Astrocyte (in vitro differentiated cells and primary cell): ENCODE measurements around the gene NT5C3B. TPM values are rescaled to one million over a fixed set of nuclear protein-coding genes. Genes with fewer than 3 reads are reported as not detected.

Source experiments
- DNase-seq: peaks from one replicate; pipeline ENCODE4 v3.0.0-alpha.2; 2010; ENCODE audit warnings: low read depth
- FAIRE-seq: peaks from 2 replicates; lab custom pipeline; 2011; peaks lifted over from hg19 to GRCh38; lab: Jason Lieb, UNC
- H2AFZ ChIP-seq: 2 replicates; pipeline ENCODE4 v1.6.0; 2012; ENCODE audit warnings: low read depth, low read length, inconsistent platforms
- H3K27ac ChIP-seq: 2 replicates; pipeline ENCODE4 v1.5.1; 2011; ENCODE audit warnings: low read depth, low read length, inconsistent platforms
- H3K27me3 ChIP-seq: 2 replicates; pipeline ENCODE4 v1.6.0; 2011; ENCODE audit warnings: low read length, inconsistent platforms; ENCODE audit not compliant: insufficient read depth
- H3K36me3 ChIP-seq: 2 replicates; pipeline ENCODE4 v1.5.1; 2011; ENCODE audit warnings: low read length, inconsistent platforms; ENCODE audit not compliant: insufficient read depth
- H3K4me1 ChIP-seq: 2 replicates; pipeline ENCODE4 v1.5.1; 2011; ENCODE audit warnings: low read length, inconsistent platforms; ENCODE audit not compliant: insufficient read depth
- H3K4me2 ChIP-seq: 2 replicates; pipeline ENCODE4 v1.6.0; 2012; ENCODE audit warnings: low read length, inconsistent platforms
- H3K4me3 ChIP-seq: 2 replicates; pipeline ENCODE4 v1.5.1; 2011; ENCODE audit warnings: low read depth, mild to moderate bottlenecking, low read length, inconsistent platforms; ENCODE audit not compliant: insufficient read depth
- H3K79me2 ChIP-seq: 2 replicates; pipeline ENCODE4 v1.6.0; 2012; ENCODE audit warnings: mild to moderate bottlenecking, low read length, inconsistent platforms; ENCODE audit not compliant: insufficient read depth
- H3K9ac ChIP-seq: 2 replicates; pipeline ENCODE4 v1.6.0; 2012; ENCODE audit warnings: mild to moderate bottlenecking, low read length, inconsistent platforms
- H3K9me3 ChIP-seq: 2 replicates; pipeline ENCODE4 v1.5.1; 2012; ENCODE audit warnings: low read depth, mild to moderate bottlenecking, low read length, inconsistent platforms; ENCODE audit not compliant: insufficient read depth
- H4K20me1 ChIP-seq: 2 replicates; pipeline ENCODE4 v1.6.0; 2012; ENCODE audit warnings: low read length, inconsistent platforms; ENCODE audit not compliant: insufficient read depth
- H3K27ac Mint-ChIP-seq: one replicate; pipeline ENCODE4 v1.8.0; 2021; ENCODE audit warnings: mild to moderate bottlenecking, mixed read lengths; ENCODE audit not compliant: unreplicated experiment
- H3K27me3 Mint-ChIP-seq: one replicate; pipeline ENCODE4 v1.8.0; 2021; ENCODE audit warnings: low read depth, mixed read lengths; ENCODE audit not compliant: unreplicated experiment
- H3K36me3 Mint-ChIP-seq: one replicate; pipeline ENCODE4 v1.8.0; 2021; ENCODE audit warnings: low read depth, mixed read lengths; ENCODE audit not compliant: unreplicated experiment
- H3K4me1 Mint-ChIP-seq: one replicate; pipeline ENCODE4 v1.8.0; 2021; ENCODE audit warnings: low read depth, mixed read lengths; ENCODE audit not compliant: unreplicated experiment
- H3K4me3 Mint-ChIP-seq: one replicate; pipeline ENCODE4 v1.8.0; 2021; ENCODE audit warnings: mild to moderate bottlenecking, moderate library complexity, mixed read lengths; ENCODE audit not compliant: unreplicated experiment
- H3K9me3 Mint-ChIP-seq: one replicate; pipeline ENCODE4 v1.8.0; 2021; ENCODE audit warnings: mild to moderate bottlenecking, mixed read lengths; ENCODE audit not compliant: unreplicated experiment
- CTCF ChIP-seq: IDR thresholded peaks from 2 replicates; pipeline ENCODE4 v1.5.1; 2011; ENCODE audit warnings: low read depth, mild to moderate bottlenecking, inconsistent platforms, low read length, moderate library complexity; ENCODE audit not compliant: insufficient read depth
- EZH2 ChIP-seq: IDR thresholded peaks from 2 replicates; pipeline ENCODE4 v1.6.1; 2012; ENCODE audit warnings: mild to moderate bottlenecking, low read length, inconsistent platforms; ENCODE audit not compliant: insufficient read depth
- total RNA-seq: library from RNA; stranded (reverse); gene quantifications from 2 replicates; pipeline ENCODE4 v1.2.1, GENCODE V29; 2021

The NT5C3B gene
- total RNA-seq, 1 donor from 2014 or later: 56.1 TPM

- Histone ChIP-seq H3K9me3 (no peaks in the 10 kb centered on the region), H3K4me2 (no peak overlapping the region), H3K36me3 (peaks cover 67% of the 10 kb centered on the region), H3K9ac (no peak overlapping the region), H3K79me2 (peaks cover 7% of the 10 kb centered on the region), H3K27ac (no peak overlapping the region), H3K4me3 (no peak overlapping the region), H3K4me1 (no peaks in the 10 kb centered on the region), H3K27me3 (no peaks in the 10 kb centered on the region), H2AFZ (no peak overlapping the region), H4K20me1 (peaks cover 68% of the 10 kb centered on the region)
- Mint-ChIP-seq H3K9me3 (no peaks in the 10 kb centered on the region), H3K4me3 (peak overlapping the region; percentile 5), H3K4me1 (no peaks in the 10 kb centered on the region), H3K27me3 (no peaks in the 10 kb centered on the region), H3K27ac (no peak overlapping the region), H3K36me3 (peaks cover 29% of the 10 kb centered on the region)
- no peak for TF ChIP-seq EZH2
- no peak for TF ChIP-seq CTCF
- DNase-seq: no peak
- no peak for FAIRE-seq
Measured at GRCh38 chr17:41873559-41874292, 37.7 kb upstream of the NT5C3B start.

DNA sequence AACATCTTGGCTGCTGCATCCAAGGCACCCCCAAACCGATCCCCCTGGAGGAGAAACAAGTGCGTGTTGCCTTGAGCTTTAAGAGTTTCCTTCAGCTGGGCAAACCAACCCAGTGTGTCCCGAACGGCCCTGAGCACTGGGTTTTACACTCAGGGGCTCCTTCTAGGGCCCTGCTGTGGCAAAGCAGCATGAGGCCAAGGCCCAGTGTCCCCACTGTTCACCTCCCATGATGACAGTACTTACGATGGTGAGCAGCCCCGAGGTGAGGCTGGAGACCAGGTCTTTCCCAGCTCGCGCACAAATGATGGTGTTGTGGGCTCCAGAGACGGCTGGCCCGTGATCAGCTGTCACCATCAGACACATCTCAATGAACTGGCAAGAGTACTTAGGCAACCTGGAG lies 35.8 kb upstream of the NT5C3B start:
- Histone ChIP-seq H4K20me1 (peaks cover 58% of the 10 kb centered on the region), H2AFZ (no peak overlapping the region), H3K27me3 (no peaks in the 10 kb centered on the region), H3K36me3 (peaks cover 65% of the 10 kb centered on the region), H3K4me2 (no peak overlapping the region), H3K9me3 (no peaks in the 10 kb centered on the region), H3K4me1 (no peaks in the 10 kb centered on the region), H3K27ac (no peak overlapping the region), H3K4me3 (no peak overlapping the region), H3K9ac (no peak overlapping the region), H3K79me2 (peaks cover 4% of the 10 kb centered on the region)
- DNase-seq (no peak), FAIRE-seq (no peak)
- Mint-ChIP-seq H3K4me3 (peak overlapping the region; percentile 45), H3K27me3 (no peaks in the 10 kb centered on the region), H3K36me3 (peaks cover 23% of the 10 kb centered on the region), H3K27ac (no peak overlapping the region), H3K9me3 (no peaks in the 10 kb centered on the region), H3K4me1 (no peaks in the 10 kb centered on the region)
- no peak for TF ChIP-seq CTCF
- TF ChIP-seq EZH2: no peak

DNA sequence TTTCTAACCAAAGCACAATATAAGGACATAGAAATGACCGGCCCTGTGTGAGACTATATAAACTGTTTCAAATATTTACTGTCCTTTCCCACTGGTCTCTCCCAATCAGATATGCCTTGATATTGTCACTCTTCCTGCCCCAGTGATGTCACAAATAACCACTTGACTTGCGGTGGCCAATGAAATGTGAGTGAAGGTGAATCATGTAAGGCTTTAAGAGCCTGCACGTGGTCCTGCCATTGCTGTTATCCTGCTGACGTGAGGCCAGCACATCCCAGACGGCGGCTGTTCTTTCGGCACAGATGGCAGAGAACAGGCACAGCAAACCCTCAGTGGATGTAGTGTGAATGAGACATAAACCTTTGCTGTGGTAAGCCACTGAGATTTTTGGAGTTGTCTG lies 34.6 kb upstream of the NT5C3B start:
- Histone ChIP-seq H3K27me3 (no peaks in the 10 kb centered on the region), H3K4me1 (no peaks in the 10 kb centered on the region), H3K9me3 (no peaks in the 10 kb centered on the region), H3K27ac (no peak overlapping the region), H4K20me1 (peaks cover 58% of the 10 kb centered on the region), H3K36me3 (peaks cover 68% of the 10 kb centered on the region), H3K79me2 (peaks cover 4% of the 10 kb centered on the region), H3K9ac (no peak overlapping the region), H2AFZ (no peak overlapping the region), H3K4me2 (no peak overlapping the region), H3K4me3 (no peak overlapping the region)
- Mint-ChIP-seq H3K9me3 (no peaks in the 10 kb centered on the region), H3K4me1 (no peaks in the 10 kb centered on the region), H3K27ac (no peak overlapping the region), H3K4me3 (peak overlapping the region; percentile 50), H3K27me3 (no peaks in the 10 kb centered on the region), H3K36me3 (peaks cover 23% of the 10 kb centered on the region)
- no peak for DNase-seq
- no peak for TF ChIP-seq EZH2
- TF ChIP-seq CTCF: no peak
- no peak for FAIRE-seq
